ENCODE results near the gene PDE4D. TPM values are rescaled to one million over a fixed set of nuclear protein-coding genes. Genes with fewer than 3 reads are reported as not detected.

The PDE4D gene
- total RNA-seq, 1 experiment from 2014 or later = 2.1 TPM

GRCh38 chr5:59485629-59486439, 407.7 kb downstream of the PDE4D start:
- Histone ChIP-seq H3K56ac (ENCODE audit: insufficient read length, low read depth, low read length) (no peak overlapping the region), H3K18ac (ENCODE audit: insufficient read length, low read depth, low read length) (no peak overlapping the region), H2BK5ac (ENCODE audit: insufficient read length, low read length) (no peak overlapping the region), H3K4ac (ENCODE audit: low read depth, low read length) (no peak overlapping the region), H4K8ac (replicated peaks; ENCODE audit: insufficient read length, low read depth, low read length) (no peak overlapping the region), H3K9ac (ENCODE audit: extremely low read depth, insufficient read length, low read length) (no peak overlapping the region), H3K27ac (ENCODE audit: insufficient read length, low read depth, low read length) (no peak overlapping the region), H4K5ac (ENCODE audit: insufficient read length, low read depth, low read length) (no peak overlapping the region), H3K79me1 (ENCODE audit: insufficient read depth, low read depth, low read length, poor library complexity, severe bottlenecking) (no peaks in the 10 kb centered on the region), H3K27me3 (ENCODE audit: insufficient read depth, low read length) (no peaks in the 10 kb centered on the region), H3K4me2 (ENCODE audit: insufficient read depth, insufficient read length, low read length) (no peak overlapping the region), H3K4me1 (ENCODE audit: insufficient read depth, low read length) (peaks cover 3% of the 10 kb centered on the region; the same call in 1 of the 2 replicates), H2AK5ac (ENCODE audit: insufficient read length, low read length) (no peak overlapping the region), H3K23me2 (ENCODE audit: insufficient read length, low read depth, low read length, poor library complexity, severe bottlenecking) (no peaks in the 10 kb centered on the region), H2BK15ac (ENCODE audit: low read depth, low read length) (no peak overlapping the region), H3T11ph (ENCODE audit: low read length) (no peak overlapping the region), H3K79me2 (ENCODE audit: insufficient read depth, low read length) (no peaks in the 10 kb centered on the region), H3K23ac (ENCODE audit: insufficient read length, low read depth, low read length) (no peak overlapping the region), H3K14ac (ENCODE audit: insufficient read depth, low read length) (no peak overlapping the region), H2BK12ac (ENCODE audit: insufficient read length, low read depth, low read length) (no peak overlapping the region), H4K20me1 (ENCODE audit: control insufficient read depth, insufficient read depth, insufficient read length) (no peaks in the 10 kb centered on the region), H3K9me3 (ENCODE audit: control insufficient read depth, low read depth, low read length) (no peaks in the 10 kb centered on the region), H4K91ac (ENCODE audit: insufficient read length, low read depth, low read length) (no peak overlapping the region), H2BK20ac (ENCODE audit: low read depth, low read length, poor library complexity, severe bottlenecking) (no peak overlapping the region), H2BK120ac (ENCODE audit: low read depth, low read length, poor library complexity, severe bottlenecking) (no peak overlapping the region), H2AFZ (ENCODE audit: low read length) (no peak overlapping the region)
- TF ChIP-seq CTCF (conservative IDR thresholded peaks at IDR 0.05) = no peak
- WGBS (ENCODE audit: extremely low coverage, insufficient read length, low lambda C conversion rate) = no CpG with 5 or more reads among the region's 2 CpGs
- Mint-ChIP-seq H3K27me3 (ENCODE audit: low read depth) (no peaks in the 10 kb centered on the region), H3K9me3 (no peaks in the 10 kb centered on the region), H3K36me3 (ENCODE audit: insufficient read depth in 1 of 3, low read depth in 3 of 3) (no peaks in the 10 kb centered on the region; a peak in 1 of 7 replicates), H3K4me1 (peaks cover 16 to 32% of the 10 kb centered on the region in 2 experiments), H3K27ac (no peak overlapping the region), H3K4me3 (no peak overlapping the region)
- no peak for DNase-seq
